Activated CD4-positive, alpha-beta T cell treated with anti-CD3 and anti-CD28 coated beads for 36 hours (primary cell): ENCODE measurements around the gene RECK. TPM values are rescaled to one million over a fixed set of nuclear protein-coding genes. Genes with fewer than 3 reads are reported as not detected.

Source experiments
- ATAC-seq: fragments of 200-7000 bp; cut with Tn5 transposase; one replicate; pipeline ENCODE4 v1.10.0; 2021; ENCODE audit warnings: mild to moderate bottlenecking, moderate library complexity
- CTCF ChIA-PET: fragments of 350-600 bp; sonication (Branson Sonifier 250); formaldehyde crosslinking; loops from one replicate; lab custom pipeline; 2021; ENCODE audit warnings: antibody characterized with exemption; lab: Charles Lee
- POLR2A ChIA-PET: fragments of 350-600 bp; sonication (Branson Sonifier 250); formaldehyde crosslinking; loops from one replicate; lab custom pipeline; 2021; ENCODE audit warnings: antibody characterized with exemption, inconsistent platforms; lab: Charles Lee
- DNase-seq: peaks from one replicate; pipeline ENCODE4 v3.0.0-alpha.2; 2020
- H3K27ac Mint-ChIP-seq: one replicate; pipeline ENCODE4 v1.8.0; 2021; ENCODE audit warnings: mixed read lengths
- H3K27me3 Mint-ChIP-seq: one replicate; pipeline ENCODE4 v1.8.0; 2021; ENCODE audit warnings: mixed read lengths
- H3K36me3 Mint-ChIP-seq: one replicate; pipeline ENCODE4 v1.8.0; 2021; ENCODE audit warnings: low read depth, mixed read lengths
- H3K4me1 Mint-ChIP-seq: one replicate; pipeline ENCODE4 v1.8.0; 2021; ENCODE audit warnings: mixed read lengths
- H3K4me3 Mint-ChIP-seq: one replicate; pipeline ENCODE4 v1.8.0; 2021; ENCODE audit warnings: mild to moderate bottlenecking, moderate library complexity, mixed read lengths
- H3K9me3 Mint-ChIP-seq: one replicate; pipeline ENCODE4 v1.8.0; 2021; ENCODE audit warnings: low read depth, mixed read lengths
- intact Hi-C, 2 experiments: fragments of 100-400 bp; cut with DNase I in 1 of 2; cut with micrococcal nuclease in 1 of 2; formaldehyde crosslinking; loops; one replicate each; pipeline versions ENCODE4 v1.14.2 to v1.15.1; 2022 to 2024; cut with DNase I, micrococcal nuclease
- total RNA-seq, 2 experiments: library from RNA; stranded (reverse); gene quantifications; one replicate each; pipeline ENCODE4 v1.2.3, GENCODE V29; 2021

RECK gene
- total RNA-seq, 2 experiments from 2014 or later: 5.0 to 5.6 TPM

DNA sequence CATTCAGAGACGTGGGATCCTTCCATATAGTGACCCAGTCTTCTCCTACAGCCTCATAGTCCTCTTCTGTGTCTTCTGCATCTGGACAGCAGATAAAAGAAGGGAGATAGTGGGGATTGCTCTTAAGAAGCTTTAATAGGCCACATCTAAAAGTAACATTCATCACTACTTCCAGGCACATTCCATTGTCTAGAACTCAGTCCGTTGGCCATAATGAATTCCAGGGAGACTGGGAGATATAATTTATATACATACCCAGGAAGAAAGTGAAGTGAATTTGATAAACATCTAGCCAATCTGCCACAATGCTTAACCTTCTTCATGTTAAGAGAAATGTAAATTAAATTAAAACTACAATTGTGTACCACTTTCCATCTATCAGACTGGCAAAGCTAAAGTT lies 77.3 kb downstream of the RECK start:
- ATAC-seq (no peak), DNase-seq (no peak)
- no peaks in the 10 kb centered on the region for H3K36me3 Mint-ChIP-seq
- no peaks in the 10 kb centered on the region for H3K9me3 Mint-ChIP-seq
- no peak overlapping the region for H3K27ac Mint-ChIP-seq
- no peak overlapping the region for H3K4me3 Mint-ChIP-seq
- CTCF ChIA-PET: interaction anchor here (0.6 to 12.5 kb wide), 6 partner anchors 10 to 215 kb away, joined by 3 to 94 read pairs (median 4); no protein-coding TSS in a partner anchor
- H3K27me3 Mint-ChIP-seq: no peaks in the 10 kb centered on the region
- POLR2A ChIA-PET: no interaction called here
- intact Hi-C loops: no loop called here
- H3K4me1 Mint-ChIP-seq: peaks cover 4% of the 10 kb centered on the region

DNA sequence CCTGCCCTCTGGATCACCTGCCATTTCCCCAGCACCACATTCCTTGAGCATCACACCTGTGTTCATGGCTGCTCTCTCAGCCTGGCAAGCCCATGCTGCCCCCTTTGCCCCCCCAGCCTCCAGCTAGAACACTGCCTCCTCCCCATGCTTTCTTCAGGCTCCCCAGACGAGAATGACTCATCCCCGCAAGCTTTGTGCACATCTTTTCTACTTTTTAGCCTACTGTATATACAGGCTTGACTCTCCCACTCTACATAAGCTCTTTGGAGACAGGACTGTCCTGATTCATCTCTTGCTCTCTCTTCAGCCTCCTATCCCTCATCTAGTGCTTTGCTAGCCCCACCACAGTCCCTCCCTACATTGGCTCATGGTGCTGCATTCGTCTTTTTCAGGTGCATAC lies 79.9 kb downstream of the RECK start:
- Mint-ChIP-seq H3K27me3 (no peaks in the 10 kb centered on the region), H3K9me3 (no peaks in the 10 kb centered on the region), H3K4me3 (no peak overlapping the region), H3K4me1 (peaks cover 4% of the 10 kb centered on the region), H3K27ac (no peak overlapping the region), H3K36me3 (peaks cover 6% of the 10 kb centered on the region)
- POLR2A ChIA-PET: no interaction called here
- ATAC-seq (peak; percentile 16), DNase-seq (no peak)
- intact Hi-C loops: no loop called here
- CTCF ChIA-PET: interaction anchor here (0.6 to 12.5 kb wide), 4 partner anchors 14 to 211 kb away, joined by 3 to 94 read pairs (median 3); no protein-coding TSS in a partner anchor

DNA sequence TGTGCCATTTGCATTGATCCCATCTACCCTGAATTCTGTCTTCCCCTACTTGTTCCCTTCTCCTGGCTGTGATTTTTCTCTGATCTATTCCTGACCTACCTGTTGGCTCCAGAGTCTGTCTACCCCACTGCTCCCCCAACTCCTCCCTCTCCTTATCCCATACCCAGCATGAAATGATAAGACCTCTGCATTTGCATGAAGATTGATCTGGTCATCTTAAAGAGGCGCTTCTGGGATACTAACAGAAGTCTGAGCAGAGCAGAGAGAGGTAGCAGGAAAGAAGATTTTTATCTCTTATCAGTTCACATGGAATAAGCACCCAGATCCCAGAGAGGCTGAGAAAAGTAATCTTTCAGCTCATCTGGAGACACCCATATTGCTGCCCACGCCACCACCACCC lies 81.5 kb downstream of the RECK start:
- ChIA-PET POLR2A (interaction anchor here (0.6 to 0.7 kb wide), 2 partner anchors 25 to 198 kb away, joined by 4 to 6 read pairs; no protein-coding TSS in a partner anchor), CTCF (interaction anchor here (12.5 kb wide), 1 partner anchor 16 kb away, joined by 94 read pairs; no protein-coding TSS in a partner anchor)
- Mint-ChIP-seq H3K36me3 (peaks cover 11% of the 10 kb centered on the region), H3K27me3 (no peaks in the 10 kb centered on the region), H3K9me3 (no peaks in the 10 kb centered on the region), H3K4me1 (no peaks in the 10 kb centered on the region), H3K27ac (no peak overlapping the region), H3K4me3 (no peak overlapping the region)
- DNase-seq: no peak
- no peak for ATAC-seq
- intact Hi-C loops: no loop called here

GRCh38 chr9:36118706-36119105 lies 82.0 kb downstream of the RECK start:
- ChIA-PET POLR2A (interaction anchor here (0.5 kb wide), 1 partner anchor 384 kb away, joined by 4 read pairs; no protein-coding TSS in a partner anchor), CTCF (interaction anchor here (12.5 kb wide), 1 partner anchor 16 kb away, joined by 94 read pairs; no protein-coding TSS in a partner anchor)
- intact Hi-C loops: no loop called here
- no peaks in the 10 kb centered on the region for H3K27me3 Mint-ChIP-seq
- H3K4me3 Mint-ChIP-seq: no peak overlapping the region
- no peaks in the 10 kb centered on the region for H3K4me1 Mint-ChIP-seq
- no peak overlapping the region for H3K27ac Mint-ChIP-seq
- H3K36me3 Mint-ChIP-seq: peaks cover 11% of the 10 kb centered on the region
- H3K9me3 Mint-ChIP-seq: no peaks in the 10 kb centered on the region
- ATAC-seq (no peak), DNase-seq (no peak)

DNA sequence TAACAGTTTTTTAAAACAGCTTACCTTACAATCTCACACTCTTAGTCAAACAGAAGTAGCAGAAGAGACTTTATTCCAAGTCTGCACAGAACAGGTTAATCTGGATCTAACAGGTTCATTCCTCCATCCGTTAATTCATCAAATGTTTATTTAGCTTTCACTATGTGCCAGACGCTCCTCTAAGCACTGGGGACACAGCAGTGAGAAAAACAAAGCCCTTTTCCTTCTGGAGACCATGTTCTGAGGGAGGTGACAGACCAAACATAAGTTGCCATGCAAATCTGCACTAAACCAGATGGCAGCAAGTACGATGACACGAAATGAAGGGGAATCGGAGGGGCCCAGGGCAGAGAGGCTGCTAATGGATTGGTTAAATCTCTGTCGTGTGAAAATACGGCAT lies 82.8 kb downstream of the RECK start:
- no peaks in the 10 kb centered on the region for H3K4me1 Mint-ChIP-seq
- CTCF ChIA-PET: interaction anchor here (12.5 kb wide), 1 partner anchor 17 kb away, joined by 94 read pairs; no protein-coding TSS in a partner anchor
- intact Hi-C loops: no loop called here
- no peaks in the 10 kb centered on the region for H3K9me3 Mint-ChIP-seq
- H3K36me3 Mint-ChIP-seq: peaks cover 11% of the 10 kb centered on the region
- no peaks in the 10 kb centered on the region for H3K27me3 Mint-ChIP-seq
- POLR2A ChIA-PET: interaction anchor here (0.5 kb wide), 1 partner anchor 385 kb away, joined by 4 read pairs; no protein-coding TSS in a partner anchor
- DNase-seq (no peak), ATAC-seq (no peak)
- H3K27ac Mint-ChIP-seq: no peak overlapping the region
- no peak overlapping the region for H3K4me3 Mint-ChIP-seq

GRCh38 chr9:36120705-36121104 lies 84.0 kb downstream of the RECK start:
- peaks cover 5% of the 10 kb centered on the region for H3K4me1 Mint-ChIP-seq
- POLR2A ChIA-PET: interaction anchor here (0.6 kb wide), 1 partner anchor 52 kb away, joined by 3 read pairs; no protein-coding TSS in a partner anchor

DNA sequence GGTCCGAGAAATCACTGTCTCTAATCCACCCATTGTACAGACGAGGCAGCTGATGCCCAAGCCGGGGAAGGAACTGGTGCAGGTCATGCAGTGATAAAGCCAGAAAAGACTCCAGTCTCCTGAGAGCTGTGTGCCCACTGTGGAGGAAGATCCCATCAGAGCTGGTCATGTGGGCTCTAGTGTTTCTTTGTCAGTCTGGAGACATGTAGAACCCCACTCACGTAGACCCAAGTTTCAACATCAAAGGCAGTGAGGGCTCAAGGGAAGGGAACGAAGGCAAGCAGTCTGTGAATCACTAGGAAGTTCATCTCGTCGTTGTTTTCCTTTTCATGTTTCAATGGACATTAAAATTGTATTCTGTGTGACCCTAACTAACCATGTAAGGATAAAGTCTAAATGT lies 85.3 kb downstream of the RECK start:
- H3K27me3 Mint-ChIP-seq: no peaks in the 10 kb centered on the region
- no peak overlapping the region for H3K27ac Mint-ChIP-seq
- intact Hi-C loops: no loop called here
- DNase-seq (no peak), ATAC-seq (no peak)
- CTCF ChIA-PET: interaction anchor here (12.5 kb wide), 1 partner anchor 19 kb away, joined by 94 read pairs; no protein-coding TSS in a partner anchor
- H3K9me3 Mint-ChIP-seq: no peaks in the 10 kb centered on the region
- H3K4me1 Mint-ChIP-seq: peaks cover 7% of the 10 kb centered on the region
- no peak overlapping the region for H3K4me3 Mint-ChIP-seq
- H3K36me3 Mint-ChIP-seq: peaks cover 11% of the 10 kb centered on the region
- POLR2A ChIA-PET: no interaction called here

More at GRCh38 chr9:36120705-36121104, 84.0 kb downstream of the RECK start:
- no peaks in the 10 kb centered on the region for H3K27me3 Mint-ChIP-seq
- no peak overlapping the region for H3K27ac Mint-ChIP-seq
- intact Hi-C loops: no loop called here
- H3K4me3 Mint-ChIP-seq: no peak overlapping the region
- H3K36me3 Mint-ChIP-seq: peaks cover 11% of the 10 kb centered on the region
- CTCF ChIA-PET: interaction anchor here (12.5 kb wide), 1 partner anchor 18 kb away, joined by 94 read pairs; no protein-coding TSS in a partner anchor
- ATAC-seq (no peak), DNase-seq (no peak)
- H3K9me3 Mint-ChIP-seq: no peaks in the 10 kb centered on the region

DNA sequence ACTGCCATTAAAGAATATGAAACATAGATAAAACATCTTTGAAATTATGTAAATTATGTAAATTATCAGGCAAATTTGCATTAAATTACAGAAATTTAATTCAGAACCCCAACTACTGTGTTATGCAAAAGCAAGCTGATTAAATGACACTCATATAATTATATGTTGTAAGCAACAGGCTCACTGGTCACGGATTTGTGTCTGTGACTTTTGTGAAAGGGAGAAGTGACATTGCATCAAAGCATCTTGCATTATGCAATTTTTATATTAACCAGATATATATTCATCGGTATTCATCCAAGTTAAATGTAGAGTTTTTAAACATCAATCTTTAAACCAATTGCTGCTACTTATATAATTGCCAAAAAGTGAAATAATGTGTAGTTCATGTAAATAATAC lies 86.8 kb downstream of the RECK start:
- Mint-ChIP-seq H3K9me3 (no peaks in the 10 kb centered on the region), H3K27ac (no peak overlapping the region), H3K4me3 (no peak overlapping the region), H3K27me3 (no peaks in the 10 kb centered on the region), H3K36me3 (peaks cover 11% of the 10 kb centered on the region), H3K4me1 (peaks cover 17% of the 10 kb centered on the region)
- POLR2A ChIA-PET: no interaction called here
- ATAC-seq: no peak
- CTCF ChIA-PET: interaction anchor here (0.8 to 1.9 kb wide), 5 partner anchors 10 to 45 kb away, joined by 3 to 14 read pairs (median 4); no protein-coding TSS in a partner anchor
- intact Hi-C loops: no loop called here
- DNase-seq: no peak

DNA sequence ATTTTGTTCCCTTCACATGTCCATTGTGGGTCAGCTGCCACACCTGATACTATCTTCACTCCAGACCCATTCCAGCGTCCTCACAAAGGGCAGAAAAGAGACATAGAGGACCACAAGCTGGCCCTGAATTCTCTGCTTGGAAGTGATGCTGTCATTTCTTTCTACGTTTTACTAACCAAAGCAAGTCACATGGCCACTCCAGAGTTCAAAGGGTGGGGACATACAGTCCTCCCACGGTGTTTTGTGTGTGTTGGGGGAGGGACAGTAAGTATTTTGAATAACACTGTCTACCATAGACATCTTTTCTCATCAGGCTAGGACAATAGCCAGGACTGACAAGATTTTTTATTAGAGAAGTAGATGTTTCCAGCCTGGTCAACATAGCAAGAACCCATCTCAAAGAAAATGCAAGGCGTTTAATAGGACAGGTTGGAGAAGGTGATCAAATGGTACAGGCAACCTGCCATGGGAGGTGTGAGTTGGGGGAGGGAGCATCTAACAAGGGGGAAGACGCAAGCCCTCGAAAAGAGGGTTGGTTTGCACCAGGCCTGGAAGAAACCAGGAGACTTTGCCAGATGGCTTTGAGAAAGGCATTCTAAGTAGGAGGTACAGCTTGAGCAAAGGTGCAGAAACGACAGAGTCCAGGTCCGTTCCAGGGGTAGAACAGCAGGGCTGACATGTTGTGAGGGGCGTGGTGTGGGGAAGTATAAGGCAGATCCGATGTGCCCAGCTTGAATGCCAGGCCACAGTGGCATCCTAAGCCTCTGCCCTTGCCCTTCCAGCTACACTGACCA lies 88.5 kb downstream of the RECK start:
- Mint-ChIP-seq H3K4me3 (no peak overlapping the region), H3K27ac (no peak overlapping the region), H3K27me3 (no peaks in the 10 kb centered on the region), H3K9me3 (no peaks in the 10 kb centered on the region), H3K4me1 (peaks cover 17% of the 10 kb centered on the region), H3K36me3 (peaks cover 8% of the 10 kb centered on the region)
- DNase-seq (no peak), ATAC-seq (peak; percentile 57)
- intact Hi-C loops: no loop called here
- ChIA-PET CTCF (interaction anchor here (0.6 to 1.2 kb wide), 6 partner anchors 10 to 736 kb away, joined by 3 to 5 read pairs (median 3); no protein-coding TSS in a partner anchor), POLR2A (interaction anchor here (0.6 kb wide), 1 partner anchor 405 kb away, joined by 3 read pairs; no protein-coding TSS in a partner anchor)

- Mint-ChIP-seq H3K36me3 (peaks cover 8% of the 10 kb centered on the region), H3K27ac (no peak overlapping the region), H3K4me1 (peaks cover 17% of the 10 kb centered on the region), H3K27me3 (no peaks in the 10 kb centered on the region), H3K4me3 (no peak overlapping the region), H3K9me3 (no peaks in the 10 kb centered on the region)
- intact Hi-C loops: no loop called here
- DNase-seq (no peak), ATAC-seq (no peak)
- ChIA-PET POLR2A (no interaction called here), CTCF (interaction anchor here (0.8 to 1.0 kb wide), 4 partner anchors 11 to 58 kb away, joined by 3 read pairs; no protein-coding TSS in a partner anchor)
These were observed 89.5 kb downstream of the RECK start for GRCh38 chr9:36126016-36126730.
